ENCODE measurements around the gene LITAFD. TPM values are rescaled to one million over a fixed set of nuclear protein-coding genes. Genes with fewer than 3 reads are reported as not detected.

The LITAFD gene
- total and polyA plus RNA-seq, 2 experiments from 2014 or later: not detected

DNA sequence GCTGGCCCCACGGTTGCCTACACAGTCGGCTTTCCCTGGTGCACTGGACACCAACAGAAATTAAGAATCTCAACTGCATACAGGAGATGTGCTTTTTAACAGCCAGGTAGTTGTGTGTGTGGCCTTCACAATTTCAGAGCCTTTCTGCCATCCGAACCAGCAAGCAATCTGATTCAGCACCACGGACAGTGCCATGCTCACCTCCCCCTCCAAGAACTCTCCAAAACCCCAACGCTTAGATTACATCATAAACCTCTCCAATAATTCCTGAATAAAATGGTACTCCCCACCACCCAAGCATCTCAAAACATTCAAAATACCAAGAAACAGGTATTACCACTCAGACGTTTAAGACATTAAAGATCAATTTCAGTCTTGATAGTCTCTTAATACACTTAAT is 49.7 kb downstream of the LITAFD start:
- no peaks in the 10 kb centered on the region for H3K27me3 Mint-ChIP-seq (ENCODE audit: insufficient read depth, low read depth, poor library complexity)
- peak; percentile 31 for ATAC-seq
- Histone ChIP-seq H3K79me2 (replicated peaks; ENCODE audit: insufficient read depth) (peaks cover 100% of the 10 kb centered on the region), H3K9me2 (ENCODE audit: insufficient read depth) (no peaks in the 10 kb centered on the region), H3K27ac (ENCODE audit: low read depth) (no peak overlapping the region; the same call in 1 of the 2 replicates), H4K20me1 (replicated peaks; ENCODE audit: insufficient read depth) (peaks cover 93% of the 10 kb centered on the region), H3K4me2 (no peak overlapping the region), H2AFZ (no peak overlapping the region), H3K27me3 (ENCODE audit: insufficient read depth) (no peaks in the 10 kb centered on the region), H3F3A (replicated peaks; ENCODE audit: low read depth) (peaks cover 22% of the 10 kb centered on the region), H3K4me1 (ENCODE audit: insufficient read depth) (peaks cover 36% of the 10 kb centered on the region), H3K36me3 (ENCODE audit: insufficient read depth) (peaks cover 14% of the 10 kb centered on the region), H3K4me3 (no peak overlapping the region)
- H3K4me3 Mint-ChIP-seq: no peak overlapping the region
- TF ChIP-seq, protein P1, sequence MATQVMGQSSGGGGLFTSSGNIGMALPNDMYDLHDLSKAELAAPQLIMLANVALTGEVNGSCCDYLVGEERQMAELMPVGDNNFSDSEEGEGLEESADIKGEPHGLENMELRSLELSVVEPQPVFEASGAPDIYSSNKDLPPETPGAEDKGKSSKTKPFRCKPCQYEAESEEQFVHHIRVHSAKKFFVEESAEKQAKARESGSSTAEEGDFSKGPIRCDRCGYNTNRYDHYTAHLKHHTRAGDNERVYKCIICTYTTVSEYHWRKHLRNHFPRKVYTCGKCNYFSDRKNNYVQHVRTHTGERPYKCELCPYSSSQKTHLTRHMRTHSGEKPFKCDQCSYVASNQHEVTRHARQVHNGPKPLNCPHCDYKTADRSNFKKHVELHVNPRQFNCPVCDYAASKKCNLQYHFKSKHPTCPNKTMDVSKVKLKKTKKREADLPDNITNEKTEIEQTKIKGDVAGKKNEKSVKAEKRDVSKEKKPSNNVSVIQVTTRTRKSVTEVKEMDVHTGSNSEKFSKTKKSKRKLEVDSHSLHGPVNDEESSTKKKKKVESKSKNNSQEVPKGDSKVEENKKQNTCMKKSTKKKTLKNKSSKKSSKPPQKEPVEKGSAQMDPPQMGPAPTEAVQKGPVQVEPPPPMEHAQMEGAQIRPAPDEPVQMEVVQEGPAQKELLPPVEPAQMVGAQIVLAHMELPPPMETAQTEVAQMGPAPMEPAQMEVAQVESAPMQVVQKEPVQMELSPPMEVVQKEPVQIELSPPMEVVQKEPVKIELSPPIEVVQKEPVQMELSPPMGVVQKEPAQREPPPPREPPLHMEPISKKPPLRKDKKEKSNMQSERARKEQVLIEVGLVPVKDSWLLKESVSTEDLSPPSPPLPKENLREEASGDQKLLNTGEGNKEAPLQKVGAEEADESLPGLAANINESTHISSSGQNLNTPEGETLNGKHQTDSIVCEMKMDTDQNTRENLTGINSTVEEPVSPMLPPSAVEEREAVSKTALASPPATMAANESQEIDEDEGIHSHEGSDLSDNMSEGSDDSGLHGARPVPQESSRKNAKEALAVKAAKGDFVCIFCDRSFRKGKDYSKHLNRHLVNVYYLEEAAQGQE (IDR thresholded peaks at IDR 0.05; ENCODE audit: unreplicated experiment): peak; percentile 95
- TF ChIP-seq, protein P2, sequence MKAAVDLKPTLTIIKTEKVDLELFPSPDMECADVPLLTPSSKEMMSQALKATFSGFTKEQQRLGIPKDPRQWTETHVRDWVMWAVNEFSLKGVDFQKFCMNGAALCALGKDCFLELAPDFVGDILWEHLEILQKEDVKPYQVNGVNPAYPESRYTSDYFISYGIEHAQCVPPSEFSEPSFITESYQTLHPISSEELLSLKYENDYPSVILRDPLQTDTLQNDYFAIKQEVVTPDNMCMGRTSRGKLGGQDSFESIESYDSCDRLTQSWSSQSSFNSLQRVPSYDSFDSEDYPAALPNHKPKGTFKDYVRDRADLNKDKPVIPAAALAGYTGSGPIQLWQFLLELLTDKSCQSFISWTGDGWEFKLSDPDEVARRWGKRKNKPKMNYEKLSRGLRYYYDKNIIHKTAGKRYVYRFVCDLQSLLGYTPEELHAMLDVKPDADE (IDR thresholded peaks at IDR 0.05): no peak
- H3K4me1 Mint-ChIP-seq: peaks cover 50% of the 10 kb centered on the region
- DNase-seq (ENCODE audit: low spot score): peak; percentile 88
- H3K27ac Mint-ChIP-seq: 0 out of 2 replicates have a peak overlapping the region, but pooled peaks have one; percentile 7
- H3K9me3 Mint-ChIP-seq: no peaks in the 10 kb centered on the region
- H3K36me3 Mint-ChIP-seq (ENCODE audit: low read depth): peaks cover 32% of the 10 kb centered on the region

DNA sequence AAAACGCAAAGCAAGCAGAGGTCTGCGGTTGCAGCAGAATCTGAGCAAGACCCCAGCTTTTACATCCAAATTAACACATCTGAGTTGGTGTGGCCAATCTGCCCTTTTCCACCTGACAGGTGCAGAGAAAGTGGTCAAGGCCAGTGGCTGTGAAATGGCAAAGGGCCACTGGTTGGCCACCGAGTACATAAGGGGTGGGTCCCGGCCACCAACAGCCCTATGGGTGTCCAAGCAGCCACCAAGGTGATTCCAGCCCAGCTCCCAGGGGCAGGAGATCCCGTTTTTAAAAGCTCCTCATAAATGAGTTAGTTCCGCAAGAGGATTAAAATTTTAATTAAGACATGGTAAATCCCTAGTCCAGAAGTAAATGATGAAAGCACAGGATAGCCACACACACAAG is 52.5 kb downstream of the LITAFD start:
- Histone ChIP-seq H4K20me1 (replicated peaks; ENCODE audit: insufficient read depth) (peaks cover 94% of the 10 kb centered on the region), H3K79me2 (replicated peaks; ENCODE audit: insufficient read depth) (peaks cover 100% of the 10 kb centered on the region), H3K27me3 (ENCODE audit: insufficient read depth) (no peaks in the 10 kb centered on the region), H3K4me3 (no peak overlapping the region), H3K9me2 (ENCODE audit: insufficient read depth) (no peaks in the 10 kb centered on the region), H3K27ac (ENCODE audit: low read depth) (no peak overlapping the region), H3K36me3 (ENCODE audit: insufficient read depth) (peaks cover 6% of the 10 kb centered on the region; the same call in 1 of the 2 replicates), H3K4me1 (ENCODE audit: insufficient read depth) (peaks cover 35% of the 10 kb centered on the region), H2AFZ (no peak overlapping the region), H3F3A (replicated peaks; ENCODE audit: low read depth) (peaks cover 13% of the 10 kb centered on the region), H3K4me2 (no peak overlapping the region)
- ATAC-seq: no peak
- H3K36me3 Mint-ChIP-seq (ENCODE audit: low read depth): peaks cover 7% of the 10 kb centered on the region
- H3K4me1 Mint-ChIP-seq: peaks cover 64% of the 10 kb centered on the region
- no peak overlapping the region for H3K27ac Mint-ChIP-seq
- no peaks in the 10 kb centered on the region for H3K9me3 Mint-ChIP-seq
- DNase-seq (ENCODE audit: low spot score): no peak
- peaks cover 5% of the 10 kb centered on the region for H3K27me3 Mint-ChIP-seq (ENCODE audit: insufficient read depth, low read depth, poor library complexity)
- no peak overlapping the region for H3K4me3 Mint-ChIP-seq
- TF ChIP-seq, protein P3, sequence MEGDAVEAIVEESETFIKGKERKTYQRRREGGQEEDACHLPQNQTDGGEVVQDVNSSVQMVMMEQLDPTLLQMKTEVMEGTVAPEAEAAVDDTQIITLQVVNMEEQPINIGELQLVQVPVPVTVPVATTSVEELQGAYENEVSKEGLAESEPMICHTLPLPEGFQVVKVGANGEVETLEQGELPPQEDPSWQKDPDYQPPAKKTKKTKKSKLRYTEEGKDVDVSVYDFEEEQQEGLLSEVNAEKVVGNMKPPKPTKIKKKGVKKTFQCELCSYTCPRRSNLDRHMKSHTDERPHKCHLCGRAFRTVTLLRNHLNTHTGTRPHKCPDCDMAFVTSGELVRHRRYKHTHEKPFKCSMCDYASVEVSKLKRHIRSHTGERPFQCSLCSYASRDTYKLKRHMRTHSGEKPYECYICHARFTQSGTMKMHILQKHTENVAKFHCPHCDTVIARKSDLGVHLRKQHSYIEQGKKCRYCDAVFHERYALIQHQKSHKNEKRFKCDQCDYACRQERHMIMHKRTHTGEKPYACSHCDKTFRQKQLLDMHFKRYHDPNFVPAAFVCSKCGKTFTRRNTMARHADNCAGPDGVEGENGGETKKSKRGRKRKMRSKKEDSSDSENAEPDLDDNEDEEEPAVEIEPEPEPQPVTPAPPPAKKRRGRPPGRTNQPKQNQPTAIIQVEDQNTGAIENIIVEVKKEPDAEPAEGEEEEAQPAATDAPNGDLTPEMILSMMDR (conservative IDR thresholded peaks at IDR 0.05; ENCODE audit: low read depth in 2 of 2): no peak
- TF ChIP-seq NANOG (IDR thresholded peaks at IDR 0.05; ENCODE audit: borderline replicate concordance): no peak
- TF ChIP-seq EZH2phosphoT487 (IDR thresholded peaks at IDR 0.05; ENCODE audit: unreplicated experiment): no peak
- no peak for TF ChIP-seq ZNF114 (CRISPR knock-in tag; IDR thresholded peaks at IDR 0.05)
- no peak for TF ChIP-seq JUNB (IDR thresholded peaks at IDR 0.05; ENCODE audit: unreplicated experiment)
- TF ChIP-seq EZH2 (IDR thresholded peaks at IDR 0.05; ENCODE audit: low read depth, unreplicated experiment): no peak
- TF ChIP-seq, protein P4, sequence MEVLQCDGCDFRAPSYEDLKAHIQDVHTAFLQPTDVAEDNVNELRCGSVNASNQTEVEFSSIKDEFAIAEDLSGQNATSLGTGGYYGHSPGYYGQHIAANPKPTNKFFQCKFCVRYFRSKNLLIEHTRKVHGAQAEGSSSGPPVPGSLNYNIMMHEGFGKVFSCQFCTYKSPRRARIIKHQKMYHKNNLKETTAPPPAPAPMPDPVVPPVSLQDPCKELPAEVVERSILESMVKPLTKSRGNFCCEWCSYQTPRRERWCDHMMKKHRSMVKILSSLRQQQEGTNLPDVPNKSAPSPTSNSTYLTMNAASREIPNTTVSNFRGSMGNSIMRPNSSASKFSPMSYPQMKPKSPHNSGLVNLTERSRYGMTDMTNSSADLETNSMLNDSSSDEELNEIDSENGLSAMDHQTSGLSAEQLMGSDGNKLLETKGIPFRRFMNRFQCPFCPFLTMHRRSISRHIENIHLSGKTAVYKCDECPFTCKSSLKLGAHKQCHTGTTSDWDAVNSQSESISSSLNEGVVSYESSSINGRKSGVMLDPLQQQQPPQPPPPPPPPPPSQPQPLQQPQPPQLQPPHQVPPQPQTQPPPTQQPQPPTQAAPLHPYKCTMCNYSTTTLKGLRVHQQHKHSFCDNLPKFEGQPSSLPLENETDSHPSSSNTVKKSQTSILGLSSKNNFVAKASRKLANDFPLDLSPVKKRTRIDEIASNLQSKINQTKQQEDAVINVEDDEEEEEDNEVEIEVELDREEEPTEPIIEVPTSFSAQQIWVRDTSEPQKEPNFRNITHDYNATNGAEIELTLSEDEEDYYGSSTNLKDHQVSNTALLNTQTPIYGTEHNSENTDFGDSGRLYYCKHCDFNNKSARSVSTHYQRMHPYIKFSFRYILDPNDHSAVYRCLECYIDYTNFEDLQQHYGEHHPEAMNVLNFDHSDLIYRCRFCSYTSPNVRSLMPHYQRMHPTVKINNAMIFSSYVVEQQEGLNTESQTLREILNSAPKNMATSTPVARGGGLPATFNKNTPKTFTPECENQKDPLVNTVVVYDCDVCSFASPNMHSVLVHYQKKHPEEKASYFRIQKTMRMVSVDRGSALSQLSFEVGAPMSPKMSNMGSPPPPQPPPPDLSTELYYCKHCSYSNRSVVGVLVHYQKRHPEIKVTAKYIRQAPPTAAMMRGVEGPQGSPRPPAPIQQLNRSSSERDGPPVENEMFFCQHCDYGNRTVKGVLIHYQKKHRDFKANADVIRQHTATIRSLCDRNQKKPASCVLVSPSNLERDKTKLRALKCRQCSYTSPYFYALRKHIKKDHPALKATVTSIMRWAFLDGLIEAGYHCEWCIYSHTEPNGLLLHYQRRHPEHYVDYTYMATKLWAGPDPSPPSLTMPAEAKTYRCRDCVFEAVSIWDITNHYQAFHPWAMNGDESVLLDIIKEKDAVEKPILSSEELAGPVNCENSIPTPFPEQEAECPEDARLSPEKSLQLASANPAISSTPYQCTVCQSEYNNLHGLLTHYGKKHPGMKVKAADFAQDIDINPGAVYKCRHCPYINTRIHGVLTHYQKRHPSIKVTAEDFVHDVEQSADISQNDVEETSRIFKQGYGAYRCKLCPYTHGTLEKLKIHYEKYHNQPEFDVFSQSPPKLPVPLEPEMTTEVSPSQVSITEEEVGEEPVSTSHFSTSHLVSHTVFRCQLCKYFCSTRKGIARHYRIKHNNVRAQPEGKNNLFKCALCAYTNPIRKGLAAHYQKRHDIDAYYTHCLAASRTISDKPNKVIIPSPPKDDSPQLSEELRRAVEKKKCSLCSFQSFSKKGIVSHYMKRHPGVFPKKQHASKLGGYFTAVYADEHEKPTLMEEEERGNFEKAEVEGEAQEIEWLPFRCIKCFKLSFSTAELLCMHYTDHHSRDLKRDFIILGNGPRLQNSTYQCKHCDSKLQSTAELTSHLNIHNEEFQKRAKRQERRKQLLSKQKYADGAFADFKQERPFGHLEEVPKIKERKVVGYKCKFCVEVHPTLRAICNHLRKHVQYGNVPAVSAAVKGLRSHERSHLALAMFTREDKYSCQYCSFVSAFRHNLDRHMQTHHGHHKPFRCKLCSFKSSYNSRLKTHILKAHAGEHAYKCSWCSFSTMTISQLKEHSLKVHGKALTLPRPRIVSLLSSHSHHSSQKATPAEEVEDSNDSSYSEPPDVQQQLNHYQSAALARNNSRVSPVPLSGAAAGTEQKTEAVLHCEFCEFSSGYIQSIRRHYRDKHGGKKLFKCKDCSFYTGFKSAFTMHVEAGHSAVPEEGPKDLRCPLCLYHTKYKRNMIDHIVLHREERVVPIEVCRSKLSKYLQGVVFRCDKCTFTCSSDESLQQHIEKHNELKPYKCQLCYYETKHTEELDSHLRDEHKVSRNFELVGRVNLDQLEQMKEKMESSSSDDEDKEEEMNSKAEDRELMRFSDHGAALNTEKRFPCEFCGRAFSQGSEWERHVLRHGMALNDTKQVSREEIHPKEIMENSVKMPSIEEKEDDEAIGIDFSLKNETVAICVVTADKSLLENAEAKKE (CRISPR knock-in tag; IDR thresholded peaks at IDR 0.05): no peak
- TF ChIP-seq STAT1 (IDR thresholded peaks at IDR 0.05; ENCODE audit: unreplicated experiment): no peak

Measured in GM23338 (cell line).